GM12878 (cell line): Measurements from ENCODE around the gene NCDN. TPM values are rescaled to one million over a fixed set of nuclear protein-coding genes. Genes with fewer than 3 reads are reported as not detected.

Source experiments
- ATAC-seq: fragments of 200-7000 bp; cut with Tn5 transposase; 3 replicates; pipeline ENCODE4 v1.9.1; 2020; ENCODE audit warnings: mild to moderate bottlenecking, moderate library complexity
- BruUV-seq: library from RNA; stranded (reverse); fragments of 400-500 nt; replicated peaks from 2 replicates; lab custom pipeline; 2021; lab: Mats Ljungman, UMichigan
- CTCF ChIA-PET: fragments of 300-600 bp; sonication (Branson Sonifier 250); formaldehyde crosslinking; extraction: SDS; loops from one replicate; lab custom pipeline; 2021; ENCODE audit warnings: inconsistent platforms; lab: Yijun Ruan, JAX
- POLR2A ChIA-PET: fragments of 350-600 bp; formaldehyde crosslinking; extraction: SDS; loops from one replicate; lab custom pipeline; 2021; ENCODE audit warnings: inconsistent platforms; lab: Charles Lee
- RAD21 ChIA-PET: fragments of 300-600 bp; sonication (Branson Sonifier 250); formaldehyde crosslinking; loops from one replicate; lab custom pipeline; 2023; ENCODE audit warnings: antibody characterized with exemption; ENCODE audit not compliant: unreplicated experiment; lab: Charles Lee
- SMC1A ChIA-PET: fragments of 300-600 bp; sonication (Branson Sonifier 250); formaldehyde crosslinking; loops from one replicate; lab custom pipeline; 2023; ENCODE audit not compliant: unreplicated experiment, uncharacterized antibody; lab: Charles Lee
- DNase-seq: peaks from one replicate; pipeline ENCODE4 v3.0.0-alpha.2; 2011; ENCODE audit warnings: low read depth, low spot score
- FAIRE-seq: peaks from 3 replicates; lab custom pipeline; 2011; peaks lifted over from hg19 to GRCh38; lab: Jason Lieb, UNC
- H2AFZ ChIP-seq: 2 replicates; pipeline ENCODE4 v1.6.0; 2011; ENCODE audit warnings: low read depth, low read length, control low read depth; ENCODE audit not compliant: control insufficient read depth
- H3K27ac ChIP-seq: 2 replicates; pipeline ENCODE4 v1.5.1; 2011; ENCODE audit warnings: control low read depth; ENCODE audit not compliant: control insufficient read depth, insufficient read depth
- H3K27me3 ChIP-seq, 2 experiments: replicated peaks in 1 of 2; 2 replicates each; pipeline versions ENCODE4 v1.6.0 to v1.6.1; 2011; ENCODE audit warnings: low read length in 1 of 2; ENCODE audit not compliant: control insufficient read depth in 2 of 2, insufficient read depth in 2 of 2
- H3K36me3 ChIP-seq, 2 experiments: 2 replicates each; pipeline ENCODE4 v1.5.1; 2011; ENCODE audit warnings: low read length in 1 of 2; ENCODE audit not compliant: control insufficient read depth in 2 of 2, insufficient read depth in 2 of 2
- H3K4me1 ChIP-seq: 2 replicates; pipeline ENCODE4 v1.6.1; 2011; ENCODE audit warnings: mild to moderate bottlenecking, low read length, moderate library complexity, mixed read lengths; ENCODE audit not compliant: control insufficient read depth, insufficient read depth
- H3K4me2 ChIP-seq: 2 replicates; pipeline ENCODE4 v1.6.0; 2011; ENCODE audit warnings: control low read depth; ENCODE audit not compliant: control insufficient read depth, insufficient read depth
- H3K4me3 ChIP-seq: fragments of 200-600 bp; sonication (generic); 2 replicates; pipeline ENCODE4 v1.5.1; 2016
- H3K79me2 ChIP-seq: 2 replicates; pipeline ENCODE4 v1.6.0; 2011; ENCODE audit warnings: low read length; ENCODE audit not compliant: control insufficient read depth, insufficient read depth
- H3K9ac ChIP-seq: 2 replicates; pipeline ENCODE4 v1.8.0; 2011; ENCODE audit warnings: low read length, control low read depth, mixed read lengths; ENCODE audit not compliant: control insufficient read depth, insufficient read depth
- H3K9me3 ChIP-seq: replicated peaks from 3 replicates; pipeline ENCODE4 v1.5.1; 2011; ENCODE audit warnings: mild to moderate bottlenecking, low read length; ENCODE audit not compliant: control insufficient read depth, insufficient read depth
- H4K20me1 ChIP-seq: 2 replicates; pipeline ENCODE4 v1.6.0; 2011; ENCODE audit not compliant: control insufficient read depth, insufficient read depth
- EED ChIP-seq: sonication (generic); IDR thresholded peaks from 2 replicates; pipeline ENCODE4 v1.6.1; 2016; ENCODE audit warnings: antibody characterized with exemption, low read depth
- ESRRA ChIP-seq: IDR thresholded peaks from 2 replicates; pipeline ENCODE4 v1.6.1; 2012; ENCODE audit warnings: mild to moderate bottlenecking, low read length, improper control_type of control experiment
- GATAD2B ChIP-seq: fragments of 450-650 bp; conservative IDR thresholded peaks from 2 replicates; pipeline ENCODE4 v1.6.1; 2017; ENCODE audit warnings: low read depth, mild to moderate bottlenecking, moderate library complexity
- HDAC6 ChIP-seq: fragments of 200-600 bp; sonication (generic); IDR thresholded peaks from one replicate; pipeline ENCODE4 v1.8.0; 2017; ENCODE audit warnings: antibody characterized with exemption; ENCODE audit not compliant: unreplicated experiment
- NRF1 ChIP-seq: conservative IDR thresholded peaks from 2 replicates; pipeline ENCODE4 v1.6.1; 2011; ENCODE audit warnings: mild to moderate bottlenecking, low read depth, low read length, improper control_type of control experiment
- PAX5 ChIP-seq: IDR thresholded peaks from 2 replicates; pipeline ENCODE4 v1.6.1; 2011; ENCODE audit warnings: low read depth, low read length, borderline replicate concordance
- RBBP5 ChIP-seq: fragments of 200-600 bp; sonication (generic); conservative IDR thresholded peaks from 2 replicates; pipeline ENCODE4 v1.6.1; 2016
- SMARCA5 ChIP-seq: fragments of 450-650 bp; IDR thresholded peaks from 2 replicates; pipeline ENCODE4 v1.6.1; 2017; ENCODE audit warnings: mild to moderate bottlenecking
- SRF ChIP-seq, 2 experiments: IDR thresholded peaks; 2 replicates each; pipeline ENCODE4 v1.6.1; 2011; ENCODE audit warnings: low read depth in 2 of 2, low read length in 2 of 2, mild to moderate bottlenecking in 1 of 2, moderate library complexity in 1 of 2
- WGBS: methylation state at CpG from one replicate; pipeline ENCODE4 v1.1.6; 2016; ENCODE audit warnings: low lambda C conversion rate; ENCODE audit not compliant: insufficient replicate concordance, insufficient coverage; ENCODE audit errors: missing lambda C conversion rate; 5-methylcytosine and 5-hydroxymethylcytosine counted together
- in situ Hi-C: fragments of 300-500 bp; cut with MboI; formaldehyde crosslinking; loops from 9 replicates; pipeline ENCODE4 v1.14.3; 2018; ENCODE audit warnings: mixed read lengths
- intact Hi-C: fragments of 100-400 bp; cut with micrococcal nuclease; formaldehyde crosslinking; loops from one replicate; pipeline ENCODE4 v1.14.2; 2022; ENCODE audit not compliant: unreplicated experiment
- polyA plus RNA-seq, 11 experiments: library from polyadenylated mRNA; depleted of rRNA in 4 of 11; unstranded in 6 of 11; stranded (reverse) in 5 of 11; fragments of >200 nt; fragmentation: Nextera tagmentation in 4 of 11; fragmentation: Illumina TruSeq in 1 of 11; extraction: Ambion mirVana in 4 of 11; extraction: Trizol in 1 of 11; gene quantifications; 1 replicate in 1 of 11; 2 replicates in 10 of 11; pipeline versions ENCODE4 v1.2.1 to v1.2.3, GENCODE V29; 2011 to 2016; ENCODE audit warnings: inconsistent platforms in 2 of 11, missing spikeins in 2 of 11, low read depth in 1 of 11
- total RNA-seq, 4 experiments: library from RNA; depleted of rRNA in 3 of 4; stranded (reverse); fragments of >200 nt in 3 of 4; fragmentation: Illumina TruSeq in 1 of 4; extraction: Trizol in 1 of 4; gene quantifications; 2 replicates each; pipeline versions ENCODE4 v1.2.1 to v1.2.3, GENCODE V29; 2013 to 2021
- TF ChIP-seq, protein P1 (sequence below): IDR thresholded peaks from 2 replicates; pipeline ENCODE4 v1.6.1; 2012; ENCODE audit warnings: mild to moderate bottlenecking, low read depth, low read length
- TF ChIP-seq, protein P2 (sequence below): IDR thresholded peaks from 2 replicates; pipeline ENCODE4 v1.6.1; 2011; ENCODE audit warnings: borderline replicate concordance, low read depth, mild to moderate bottlenecking, moderate library complexity, low read length; ENCODE audit not compliant: insufficient read depth, poor library complexity, severe bottlenecking
- TF ChIP-seq, protein P3 (sequence below): IDR thresholded peaks from 2 replicates; pipeline ENCODE4 v1.6.1; 2012; ENCODE audit warnings: low read depth, low read length, improper control_type of control experiment

Gene NCDN
- total and polyA plus RNA-seq, 10 of the 15 experiments (the other 5 are each of a cell fraction or from before 2014, with no cell fraction given), result 1.8 to 25.5 (median 10.9) TPM

GRCh38 chr1:35574125-35574654, 16.6 kb downstream of the NCDN start (continued):
- TF ChIP-seq, protein P1, sequence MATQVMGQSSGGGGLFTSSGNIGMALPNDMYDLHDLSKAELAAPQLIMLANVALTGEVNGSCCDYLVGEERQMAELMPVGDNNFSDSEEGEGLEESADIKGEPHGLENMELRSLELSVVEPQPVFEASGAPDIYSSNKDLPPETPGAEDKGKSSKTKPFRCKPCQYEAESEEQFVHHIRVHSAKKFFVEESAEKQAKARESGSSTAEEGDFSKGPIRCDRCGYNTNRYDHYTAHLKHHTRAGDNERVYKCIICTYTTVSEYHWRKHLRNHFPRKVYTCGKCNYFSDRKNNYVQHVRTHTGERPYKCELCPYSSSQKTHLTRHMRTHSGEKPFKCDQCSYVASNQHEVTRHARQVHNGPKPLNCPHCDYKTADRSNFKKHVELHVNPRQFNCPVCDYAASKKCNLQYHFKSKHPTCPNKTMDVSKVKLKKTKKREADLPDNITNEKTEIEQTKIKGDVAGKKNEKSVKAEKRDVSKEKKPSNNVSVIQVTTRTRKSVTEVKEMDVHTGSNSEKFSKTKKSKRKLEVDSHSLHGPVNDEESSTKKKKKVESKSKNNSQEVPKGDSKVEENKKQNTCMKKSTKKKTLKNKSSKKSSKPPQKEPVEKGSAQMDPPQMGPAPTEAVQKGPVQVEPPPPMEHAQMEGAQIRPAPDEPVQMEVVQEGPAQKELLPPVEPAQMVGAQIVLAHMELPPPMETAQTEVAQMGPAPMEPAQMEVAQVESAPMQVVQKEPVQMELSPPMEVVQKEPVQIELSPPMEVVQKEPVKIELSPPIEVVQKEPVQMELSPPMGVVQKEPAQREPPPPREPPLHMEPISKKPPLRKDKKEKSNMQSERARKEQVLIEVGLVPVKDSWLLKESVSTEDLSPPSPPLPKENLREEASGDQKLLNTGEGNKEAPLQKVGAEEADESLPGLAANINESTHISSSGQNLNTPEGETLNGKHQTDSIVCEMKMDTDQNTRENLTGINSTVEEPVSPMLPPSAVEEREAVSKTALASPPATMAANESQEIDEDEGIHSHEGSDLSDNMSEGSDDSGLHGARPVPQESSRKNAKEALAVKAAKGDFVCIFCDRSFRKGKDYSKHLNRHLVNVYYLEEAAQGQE, result no peak

DNA sequence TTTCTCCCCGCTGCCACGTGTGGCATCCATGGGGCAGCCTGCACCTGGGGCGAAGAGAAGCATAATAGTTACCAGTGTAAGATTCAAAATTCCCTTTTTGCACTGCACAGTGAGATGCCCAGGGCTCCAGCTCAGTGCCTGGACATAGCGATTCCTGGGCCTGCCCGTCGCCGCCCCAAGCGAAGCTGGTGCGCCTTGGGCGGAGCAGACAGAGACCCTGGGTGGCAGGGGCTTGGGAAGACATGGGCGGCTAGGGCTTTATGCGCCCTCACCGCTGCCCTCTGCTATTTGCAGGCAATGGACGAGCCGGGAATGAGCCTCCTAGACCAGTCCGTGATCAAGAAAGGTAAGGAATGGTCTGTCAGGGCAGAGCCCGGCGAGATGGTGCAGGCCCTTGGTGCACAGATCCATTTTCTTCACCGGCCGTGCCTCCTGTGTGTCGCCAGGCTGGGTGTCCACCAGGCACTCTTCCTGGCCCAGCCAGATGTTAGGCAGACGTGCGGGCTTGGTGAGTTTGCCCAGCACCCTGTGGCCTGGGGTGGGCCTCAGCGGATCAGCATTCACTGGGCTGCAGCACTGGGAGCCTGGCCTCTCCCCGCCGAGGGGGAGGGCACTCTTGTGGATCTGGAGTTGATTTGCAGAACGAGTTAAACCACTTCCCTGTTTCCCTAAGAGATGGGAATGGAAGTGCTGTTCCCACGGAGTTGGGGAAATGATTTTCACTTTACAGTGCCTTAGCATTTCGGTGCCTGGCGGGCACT, 17.2 kb downstream of the NCDN start:
- ChIA-PET SMC1A (no interaction called here), RAD21 (no interaction called here), CTCF (interaction anchor here (1.0 kb wide), 1 partner anchor 141 kb away, joined by 3 read pairs; no protein-coding TSS in a partner anchor), POLR2A (no interaction called here)
- no peak overlapping the region for H3K27ac ChIP-seq
- WGBS, result 94% methylated on average over 30 of the region's 30 CpGs
- no peaks in the 10 kb centered on the region; the same call in 1 of the 2 replicates for H3K79me2 ChIP-seq
- in situ Hi-C loops, result no loop called here
- H3K4me2 ChIP-seq, result no peak overlapping the region
- H2AFZ ChIP-seq, result no peak overlapping the region
- H3K9me3 ChIP-seq, result no peaks in the 10 kb centered on the region
- H3K9ac ChIP-seq, result no peak overlapping the region
- H4K20me1 ChIP-seq, result no peaks in the 10 kb centered on the region
- FAIRE-seq (no peak), DNase-seq (no peak), ATAC-seq (no peak)
- H3K27me3 ChIP-seq, result peaks cover 0 to 2% of the 10 kb centered on the region in 2 experiments; a peak in 2 of 4 replicates
- intact Hi-C loops, result no loop called here
- H3K36me3 ChIP-seq, result no peaks in the 10 kb centered on the region
- H3K4me1 ChIP-seq, result peaks cover 16% of the 10 kb centered on the region
- H3K4me3 ChIP-seq, result no peak overlapping the region
- BruUV-seq, result no TSS peak
- TF ChIP-seq, protein P2, sequence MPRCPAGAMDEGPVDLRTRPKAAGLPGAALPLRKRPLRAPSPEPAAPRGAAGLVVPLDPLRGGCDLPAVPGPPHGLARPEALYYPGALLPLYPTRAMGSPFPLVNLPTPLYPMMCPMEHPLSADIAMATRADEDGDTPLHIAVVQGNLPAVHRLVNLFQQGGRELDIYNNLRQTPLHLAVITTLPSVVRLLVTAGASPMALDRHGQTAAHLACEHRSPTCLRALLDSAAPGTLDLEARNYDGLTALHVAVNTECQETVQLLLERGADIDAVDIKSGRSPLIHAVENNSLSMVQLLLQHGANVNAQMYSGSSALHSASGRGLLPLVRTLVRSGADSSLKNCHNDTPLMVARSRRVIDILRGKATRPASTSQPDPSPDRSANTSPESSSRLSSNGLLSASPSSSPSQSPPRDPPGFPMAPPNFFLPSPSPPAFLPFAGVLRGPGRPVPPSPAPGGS, result no peak
- TF ChIP-seq NRF1 (no peak), SRF (IDR thresholded peaks at IDR 0.05; ENCODE audit: low read depth in 2 of 2, low read length in 2 of 2) (no peak), HDAC6 (no peak), ESRRA (no peak), EED (no peak), GATAD2B (no peak), RBBP5 (no peak), PAX5 (no peak), SMARCA5 (no peak)
- TF ChIP-seq, protein P3, sequence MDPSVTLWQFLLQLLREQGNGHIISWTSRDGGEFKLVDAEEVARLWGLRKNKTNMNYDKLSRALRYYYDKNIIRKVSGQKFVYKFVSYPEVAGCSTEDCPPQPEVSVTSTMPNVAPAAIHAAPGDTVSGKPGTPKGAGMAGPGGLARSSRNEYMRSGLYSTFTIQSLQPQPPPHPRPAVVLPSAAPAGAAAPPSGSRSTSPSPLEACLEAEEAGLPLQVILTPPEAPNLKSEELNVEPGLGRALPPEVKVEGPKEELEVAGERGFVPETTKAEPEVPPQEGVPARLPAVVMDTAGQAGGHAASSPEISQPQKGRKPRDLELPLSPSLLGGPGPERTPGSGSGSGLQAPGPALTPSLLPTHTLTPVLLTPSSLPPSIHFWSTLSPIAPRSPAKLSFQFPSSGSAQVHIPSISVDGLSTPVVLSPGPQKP, result no peak
